ENCODE data around the gene DUSP5.

Gene DUSP5

GRCh38 chr10:110481919-110482318 lies 15.8 kb upstream of the DUSP5 start:
- no peak for DNase-seq

GRCh38 chr10:110483633-110484032 lies 14.1 kb upstream of the DUSP5 start:
- DNase-seq: no peak

- DNase-seq: no peak
These were observed 12.2 kb upstream of the DUSP5 start for GRCh38 chr10:110485541-110485940.

GRCh38 chr10:110486680-110487410 lies 10.9 kb upstream of the DUSP5 start:
- DNase-seq: no peak

- no peak for DNase-seq
These were observed 10.0 kb upstream of the DUSP5 start for GRCh38 chr10:110487411-110488331.

GRCh38 chr10:110488332-110488681 lies 9.4 kb upstream of the DUSP5 start:
- DNase-seq: no peak

- no peak for DNase-seq
These were observed 8.8 kb upstream of the DUSP5 start for GRCh38 chr10:110488940-110489339.

- no peak for DNase-seq
These were observed 7.1 kb upstream of the DUSP5 start for GRCh38 chr10:110490640-110491039.

- no peak for DNase-seq
These were observed 6.4 kb upstream of the DUSP5 start for GRCh38 chr10:110491346-110491745.

- no peak for DNase-seq
These were observed 5.5 kb upstream of the DUSP5 start for GRCh38 chr10:110492069-110492822.

GRCh38 chr10:110493832-110494426 lies 3.8 kb upstream of the DUSP5 start:
- DNase-seq: no peak

GRCh38 chr10:110494532-110494931 lies 3.2 kb upstream of the DUSP5 start:
- DNase-seq: no peak

GRCh38 chr10:110495731-110496552 lies 1.8 kb upstream of the DUSP5 start:
- peak in 1 of 4 experiments; percentile 9 for DNase-seq

GRCh38 chr10:110496553-110497437 lies 912 bp upstream of the DUSP5 start:
- no peak for DNase-seq

GRCh38 chr10:110498087-110498981 lies 627 bp downstream of the DUSP5 start:
- DNase-seq: peak; percentile 23 to 48 (median 38)

GRCh38 chr10:110498982-110499795 lies 1.5 kb downstream of the DUSP5 start:
- DNase-seq: peak in 2 of 4 experiments; percentile 6 to 10

- DNase-seq: no peak
These were observed 2.2 kb downstream of the DUSP5 start for GRCh38 chr10:110499796-110500514.

- no peak for DNase-seq
These were observed 2.8 kb downstream of the DUSP5 start for GRCh38 chr10:110500515-110500905.

Measured in activated CD4-positive, CD25-positive, alpha-beta regulatory T cell (primary cell).